CD4-positive, alpha-beta T cell treated with Interleukin-1 beta for 1 hour (primary cell): Measurements from ENCODE around the gene VANGL1.

Source experiments
- DNase-seq, 2 donors: peaks; one replicate each; pipeline ENCODE4 v3.0.0-alpha.2; 2020 to 2022

Gene VANGL1

DNA sequence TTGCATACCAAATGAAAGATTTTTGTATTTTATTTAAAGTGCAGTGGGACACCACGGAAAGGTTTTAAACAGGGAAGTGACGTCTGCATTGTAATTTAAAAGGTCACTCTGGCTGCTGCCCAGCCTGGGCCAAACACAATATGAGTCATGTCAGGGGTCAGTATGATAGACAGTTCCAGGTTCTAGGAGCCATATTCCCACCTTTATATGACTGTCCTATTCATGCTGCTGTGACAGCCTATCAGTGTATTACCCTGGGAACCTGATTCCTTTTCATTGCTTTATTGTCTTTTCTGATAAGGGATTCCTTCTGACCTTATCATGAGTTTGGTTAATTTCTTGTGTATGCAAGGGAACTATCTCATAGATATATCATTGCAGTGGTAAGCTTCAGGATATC, 5.3 kb downstream of the VANGL1 start:
- no peak for DNase-seq

DNA sequence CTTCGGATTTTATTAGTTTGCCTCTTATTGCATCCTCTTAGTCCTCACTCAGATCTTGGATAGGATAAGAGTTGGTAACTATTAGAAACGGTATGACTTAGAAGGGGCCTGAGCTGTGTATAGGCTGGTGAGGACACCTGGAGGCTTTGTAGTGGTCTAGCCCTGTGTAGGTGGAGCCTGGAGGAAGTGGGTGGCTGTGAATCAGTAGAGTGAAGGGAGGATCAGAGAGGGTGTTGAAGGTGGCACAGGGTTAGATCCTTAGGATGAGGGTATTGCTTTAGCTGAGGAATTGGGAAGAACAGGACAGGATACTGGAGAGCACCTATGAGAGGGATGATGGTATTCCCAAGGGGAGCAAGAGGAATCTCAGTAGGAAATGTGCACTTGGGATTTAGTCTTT, 5.7 kb downstream of the VANGL1 start:
- DNase-seq, result peak in 1 of 2 donors; percentile 11

DNA sequence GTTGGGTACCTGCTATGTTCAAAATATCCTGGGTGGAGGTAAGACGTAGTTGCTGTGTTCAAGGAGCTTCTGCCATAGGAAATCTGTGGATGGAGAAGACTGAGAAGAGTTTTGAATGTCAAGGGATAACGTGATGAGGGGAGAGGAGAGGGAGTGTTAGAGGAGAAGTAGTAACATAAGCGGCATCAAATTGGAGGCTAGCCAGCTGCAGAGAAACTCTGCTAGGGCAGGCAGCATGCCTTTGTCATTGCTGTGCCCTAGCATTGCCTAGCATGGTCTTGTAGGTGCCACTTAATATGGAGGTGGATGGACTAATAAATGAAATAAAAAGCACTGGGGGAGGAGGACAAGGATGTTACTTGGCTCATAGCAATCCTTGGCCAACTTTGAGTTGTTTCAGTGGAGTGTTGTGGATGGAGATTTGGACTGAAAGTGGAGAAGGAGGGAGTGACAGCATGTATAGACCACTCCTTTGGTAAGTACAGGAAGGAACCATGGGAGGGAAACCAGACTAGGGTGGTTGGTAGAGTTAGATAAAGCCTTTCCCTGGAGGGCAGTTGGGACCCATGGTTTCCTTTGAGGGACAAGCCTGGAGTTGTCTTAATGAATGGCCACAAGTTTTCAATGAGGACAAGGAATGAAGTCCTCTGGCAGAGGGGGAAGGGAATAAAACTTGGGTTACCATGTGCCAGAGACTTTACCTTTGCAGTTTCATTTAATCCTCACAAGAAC, 6.3 kb downstream of the VANGL1 start:
- DNase-seq, result no peak

DNA sequence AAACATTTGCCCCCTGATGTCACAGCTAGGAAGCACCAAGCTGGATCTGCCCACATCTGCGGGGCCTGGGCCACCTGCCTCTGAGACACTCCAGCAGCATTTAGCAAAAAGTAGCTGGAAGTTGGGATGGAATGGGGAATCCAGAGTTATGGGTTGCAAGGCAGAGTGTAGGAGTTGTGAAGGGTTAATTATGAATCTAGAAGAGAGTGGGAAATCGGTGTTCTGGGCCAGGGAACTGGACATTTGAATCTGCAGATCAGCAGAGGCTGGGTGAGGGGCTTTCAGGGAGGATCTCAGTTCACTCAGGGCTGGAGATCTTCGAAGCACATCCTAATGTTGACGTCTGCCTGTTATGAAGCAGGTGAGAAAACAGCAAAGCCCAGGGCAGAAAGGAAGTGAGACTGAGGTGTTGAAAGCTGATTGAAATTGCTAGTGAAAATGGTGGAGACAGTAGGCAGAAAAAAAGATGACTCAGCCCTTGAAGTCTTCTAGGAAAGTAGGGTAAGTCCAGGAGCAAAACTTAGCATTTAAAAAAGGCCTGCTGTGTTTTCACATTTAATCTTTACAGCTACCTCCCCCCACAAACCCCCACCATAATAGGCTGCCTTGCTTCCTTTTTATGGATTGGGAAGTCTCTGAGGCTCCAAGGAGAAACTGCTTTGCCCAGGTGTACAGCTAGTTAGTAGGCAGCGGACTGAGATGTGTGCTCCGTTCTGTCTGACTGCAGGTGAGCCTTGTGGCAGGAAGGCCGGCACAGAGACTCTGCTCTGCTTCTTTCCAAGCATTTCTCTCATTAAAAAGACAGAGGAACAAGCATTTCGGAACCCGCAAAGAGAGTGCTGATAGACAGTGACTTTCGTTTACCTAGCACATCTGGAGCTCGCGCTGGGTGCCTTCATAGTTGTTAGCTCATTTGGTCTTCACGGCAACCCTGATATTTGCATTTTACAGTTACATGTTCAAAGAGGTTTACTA, 7.2 kb downstream of the VANGL1 start:
- no peak for DNase-seq

DNA sequence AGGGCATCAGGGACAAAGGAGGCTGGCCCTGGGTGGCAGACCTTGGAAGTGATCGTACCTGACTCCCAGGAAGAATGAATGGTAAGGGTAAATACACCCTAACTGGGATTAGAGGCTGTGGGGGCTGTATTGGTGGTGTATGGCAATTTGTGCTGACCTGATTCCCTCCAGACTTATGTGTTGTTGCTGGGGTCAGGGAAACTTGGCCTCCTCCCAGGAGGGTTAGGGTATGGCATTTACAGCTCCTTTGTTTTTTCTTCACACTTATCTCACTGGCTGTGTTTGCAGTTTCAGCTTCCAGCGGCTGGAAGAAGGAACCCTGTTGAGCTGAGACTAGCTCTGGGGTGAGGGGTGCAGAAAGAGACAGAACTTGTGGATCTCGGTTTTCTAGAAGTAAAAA, 8.2 kb downstream of the VANGL1 start:
- no peak for DNase-seq

DNA sequence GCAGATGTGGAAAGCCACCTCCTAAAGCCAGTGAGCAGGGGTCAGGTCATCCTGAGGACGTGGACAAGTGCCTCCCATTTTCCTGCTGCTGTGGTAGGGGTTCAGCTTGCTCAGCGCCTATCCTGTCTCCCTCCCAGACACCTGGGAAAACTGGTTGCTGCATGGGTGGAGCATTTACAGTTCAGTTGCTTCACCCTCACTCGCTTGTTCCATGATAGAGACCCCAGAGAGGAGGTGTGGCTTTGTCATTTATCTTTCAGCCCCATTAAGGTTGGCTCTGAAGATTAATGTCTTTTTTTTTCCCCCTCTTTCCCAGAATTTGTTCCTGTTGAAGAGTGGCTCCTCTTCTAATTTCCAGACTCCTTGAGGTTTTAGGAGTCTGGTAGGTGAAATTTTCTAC, 9.2 kb downstream of the VANGL1 start:
- no peak for DNase-seq

DNA sequence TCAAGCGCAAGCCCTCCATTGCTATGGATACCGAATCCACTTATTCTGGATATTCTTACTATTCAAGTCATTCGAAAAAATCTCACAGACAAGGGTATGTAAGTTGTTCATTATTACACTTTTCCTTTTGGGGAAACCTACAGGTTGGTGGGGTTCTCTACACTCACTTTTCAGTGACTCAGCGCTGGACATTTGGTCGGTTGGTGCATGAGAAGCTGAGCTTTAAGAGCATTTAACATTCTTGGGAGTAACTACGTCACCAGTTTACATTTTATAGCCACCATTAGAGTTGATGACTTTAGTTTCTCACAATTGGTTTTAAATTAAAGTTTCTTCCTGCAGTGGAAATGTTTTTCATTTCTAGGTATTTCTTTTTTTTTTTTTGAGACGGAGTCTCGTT, 9.6 kb downstream of the VANGL1 start:
- DNase-seq, result no peak

DNA sequence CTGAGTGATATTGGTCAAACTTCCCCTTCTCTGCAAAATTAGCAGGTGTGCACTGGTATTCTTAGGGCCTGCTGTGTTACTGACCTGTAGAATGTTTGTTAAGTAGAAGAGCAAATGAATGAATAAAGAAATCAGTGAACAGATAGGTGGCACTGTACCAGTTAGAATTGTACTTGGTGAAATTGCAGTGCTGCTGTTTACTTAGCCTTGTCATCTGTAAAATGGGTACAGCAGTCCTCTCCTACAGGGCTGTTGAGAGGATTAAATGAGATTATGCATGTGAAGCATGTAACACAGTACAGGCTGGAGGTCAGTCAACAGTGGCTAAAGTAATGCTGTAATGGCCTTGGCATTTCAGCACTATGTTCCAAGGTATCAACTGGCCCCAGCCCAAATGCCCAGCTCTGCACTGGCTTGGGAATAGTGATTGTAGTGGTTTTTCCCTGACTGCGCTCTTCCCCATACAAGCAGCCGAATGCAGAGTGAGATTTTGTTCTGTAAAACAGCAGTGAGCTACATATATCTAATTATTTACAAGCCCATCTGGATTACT, 10.5 kb downstream of the VANGL1 start:
- DNase-seq, result no peak

DNA sequence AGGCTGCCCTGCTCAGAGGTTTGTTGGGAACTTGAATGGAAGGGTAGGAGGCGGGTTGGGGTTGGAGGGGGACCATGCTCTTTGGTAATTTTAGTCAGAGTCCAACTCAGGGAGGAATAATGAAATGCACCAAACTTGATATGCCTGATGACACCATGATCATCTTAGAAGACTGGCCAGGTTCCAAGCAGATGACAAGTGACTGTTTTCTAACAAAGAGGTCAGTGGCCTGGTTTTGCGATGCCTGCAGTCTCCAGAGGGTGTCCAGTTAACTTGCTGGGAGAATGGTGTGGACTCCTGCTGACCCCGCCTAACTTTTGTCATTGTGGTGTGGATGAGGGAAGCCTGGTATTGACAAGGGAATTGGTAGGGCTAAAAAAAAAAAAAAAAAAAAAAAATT, 12.4 kb downstream of the VANGL1 start:
- no peak for DNase-seq

DNA sequence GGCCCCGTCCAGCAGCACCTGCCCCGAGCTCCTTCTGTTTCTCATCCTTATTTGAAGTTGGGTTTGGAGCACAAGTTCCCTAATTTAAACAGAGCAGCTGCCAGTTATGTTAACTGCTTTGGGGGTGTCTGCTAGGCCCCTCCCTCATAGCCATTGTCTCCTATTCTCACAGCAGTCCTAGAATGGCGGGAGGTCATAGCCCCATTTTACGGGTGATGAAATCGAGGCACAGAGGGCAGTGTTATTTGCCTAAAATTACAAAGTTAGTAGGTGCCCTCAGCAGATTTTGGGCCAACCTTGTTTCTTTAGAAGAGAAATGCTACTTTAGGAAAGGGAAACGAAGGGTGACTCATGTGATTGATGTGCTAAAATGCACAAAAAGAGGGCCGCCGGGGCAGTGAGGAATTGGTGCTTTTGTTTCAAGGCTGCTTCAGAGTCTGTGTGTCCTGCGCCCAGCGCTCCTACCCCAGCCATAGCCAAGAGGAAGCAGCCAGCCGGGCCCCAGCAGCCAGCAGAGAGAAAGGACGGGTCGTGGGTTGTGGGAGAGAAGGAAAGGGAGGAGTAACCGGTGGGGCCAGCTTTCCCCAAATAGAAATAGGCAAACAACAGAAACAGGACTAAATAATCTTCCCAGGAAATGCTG, 13.0 kb downstream of the VANGL1 start:
- no peak for DNase-seq

DNA sequence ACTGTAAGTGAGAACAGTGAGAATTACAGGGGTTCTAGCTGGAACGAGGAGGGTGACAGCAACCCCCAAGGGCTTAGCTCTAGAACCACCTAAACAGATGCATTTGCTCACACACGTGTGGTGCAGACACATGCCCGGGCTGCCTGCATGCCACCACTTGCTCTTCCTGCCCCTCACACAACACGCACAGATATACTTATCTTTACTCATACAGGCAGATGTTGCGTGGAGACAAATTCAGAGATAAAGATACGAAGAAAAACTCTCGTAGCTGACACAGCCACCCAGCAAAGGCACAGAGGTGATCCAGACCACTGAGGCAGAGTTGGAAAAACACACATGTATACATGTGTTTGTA, 13.5 kb downstream of the VANGL1 start:
- no peak for DNase-seq

DNA sequence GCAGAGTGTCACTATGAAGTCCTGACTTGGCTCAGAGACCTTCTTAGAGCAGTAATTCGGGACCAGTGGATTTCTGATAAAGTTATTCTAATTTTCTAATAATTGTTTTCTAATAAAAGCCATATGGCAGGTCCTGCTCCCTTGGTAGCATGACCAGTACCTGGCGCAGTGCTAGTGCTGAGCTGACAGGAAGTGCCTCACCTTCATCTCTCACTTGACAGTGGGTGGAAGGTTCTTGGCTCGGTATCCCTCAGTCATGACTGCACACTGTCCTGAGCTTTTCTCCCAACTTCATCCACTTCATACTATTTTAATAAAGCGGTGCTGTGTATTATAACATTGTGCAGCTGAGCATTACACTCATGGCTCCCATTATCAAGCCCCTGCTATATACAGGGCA, 14.1 kb downstream of the VANGL1 start:
- DNase-seq, result no peak

DNA sequence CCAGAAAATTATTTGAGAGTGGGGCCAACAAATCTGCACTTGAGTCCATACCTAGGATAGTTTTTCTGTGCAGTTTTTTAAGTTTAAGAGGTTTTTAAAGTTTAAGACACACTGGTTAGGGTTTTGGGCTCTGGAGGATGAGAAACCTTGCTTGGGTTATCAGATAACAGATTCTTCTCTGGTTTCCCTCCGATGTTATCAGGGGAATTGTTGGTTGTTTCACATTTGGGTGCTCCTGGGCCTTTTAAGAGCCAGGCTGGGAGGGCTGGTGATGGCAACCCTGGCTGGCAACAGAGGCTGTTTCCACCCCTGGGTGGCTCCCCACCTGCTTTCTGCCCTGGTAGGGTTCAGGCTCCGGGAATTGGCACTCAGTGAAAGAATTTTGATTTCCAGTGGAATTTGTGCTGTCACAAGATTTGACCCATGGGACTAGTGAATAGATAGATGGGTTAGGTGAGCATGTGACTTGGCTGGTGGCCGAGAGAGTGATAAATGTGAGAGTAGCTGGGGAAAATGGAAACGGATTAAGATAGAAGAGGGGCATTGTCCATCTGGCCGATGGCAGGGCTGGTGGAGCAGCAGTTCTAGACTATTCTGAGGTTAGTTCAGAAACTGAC, 14.8 kb downstream of the VANGL1 start:
- no peak for DNase-seq

DNA sequence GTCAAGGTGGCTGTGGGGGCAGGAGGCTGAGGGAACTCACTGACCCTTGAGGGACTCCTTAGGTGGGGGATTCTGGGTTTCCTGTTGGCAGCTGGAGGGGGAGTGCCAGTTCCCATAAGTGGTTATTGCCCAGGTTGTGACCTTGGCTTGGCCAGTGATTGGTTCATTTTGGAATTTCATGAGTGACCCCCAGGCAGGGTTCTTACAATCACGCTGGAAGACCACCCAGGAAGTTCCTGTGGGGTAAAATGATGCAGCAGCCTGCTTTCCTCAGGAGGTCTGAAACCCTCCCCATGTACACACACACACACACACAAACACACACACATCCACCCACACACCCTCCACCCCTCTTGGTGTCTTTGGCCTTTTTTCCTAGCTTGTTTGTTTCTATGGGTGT, 16.9 kb downstream of the VANGL1 start:
- no peak for DNase-seq

DNA sequence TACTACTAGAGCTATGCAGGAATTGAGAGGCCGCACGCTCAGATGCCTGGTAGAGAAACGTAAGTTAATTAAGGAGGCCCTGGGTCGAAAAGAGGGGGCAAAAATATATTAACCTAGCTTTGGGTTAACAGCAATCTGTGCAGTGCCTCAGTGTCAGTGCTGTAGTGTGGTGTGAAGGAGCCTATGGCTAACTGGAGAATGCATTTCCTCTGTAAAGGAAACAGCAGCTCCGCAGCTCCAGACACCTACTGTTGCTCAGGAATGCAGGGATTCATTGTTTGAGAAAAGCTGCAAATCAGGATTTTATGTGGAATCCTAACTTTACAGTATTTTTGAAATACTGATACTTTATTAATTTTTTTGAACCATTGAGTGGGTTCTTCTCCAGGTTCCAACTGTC, 18.4 kb downstream of the VANGL1 start:
- DNase-seq, result no peak

DNA sequence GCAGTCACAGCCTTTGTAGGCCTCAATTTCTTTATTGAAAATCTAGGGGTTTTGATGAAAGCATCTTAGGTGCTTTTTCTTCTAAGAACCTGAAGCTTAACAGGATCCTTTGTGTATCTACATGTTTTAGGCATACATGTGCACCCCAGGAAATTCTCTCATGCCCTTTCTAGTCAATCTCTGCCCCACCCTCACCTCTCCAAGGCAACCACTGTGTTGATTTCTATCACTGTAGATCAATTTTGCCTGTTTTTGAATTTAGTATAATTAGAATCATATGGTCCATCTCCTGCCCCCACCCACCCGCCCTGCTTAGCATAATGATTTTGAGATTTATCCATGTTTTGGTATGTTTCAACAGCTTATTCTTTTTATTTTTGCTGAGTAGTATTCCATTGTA, 19.4 kb downstream of the VANGL1 start:
- no peak for DNase-seq

DNA sequence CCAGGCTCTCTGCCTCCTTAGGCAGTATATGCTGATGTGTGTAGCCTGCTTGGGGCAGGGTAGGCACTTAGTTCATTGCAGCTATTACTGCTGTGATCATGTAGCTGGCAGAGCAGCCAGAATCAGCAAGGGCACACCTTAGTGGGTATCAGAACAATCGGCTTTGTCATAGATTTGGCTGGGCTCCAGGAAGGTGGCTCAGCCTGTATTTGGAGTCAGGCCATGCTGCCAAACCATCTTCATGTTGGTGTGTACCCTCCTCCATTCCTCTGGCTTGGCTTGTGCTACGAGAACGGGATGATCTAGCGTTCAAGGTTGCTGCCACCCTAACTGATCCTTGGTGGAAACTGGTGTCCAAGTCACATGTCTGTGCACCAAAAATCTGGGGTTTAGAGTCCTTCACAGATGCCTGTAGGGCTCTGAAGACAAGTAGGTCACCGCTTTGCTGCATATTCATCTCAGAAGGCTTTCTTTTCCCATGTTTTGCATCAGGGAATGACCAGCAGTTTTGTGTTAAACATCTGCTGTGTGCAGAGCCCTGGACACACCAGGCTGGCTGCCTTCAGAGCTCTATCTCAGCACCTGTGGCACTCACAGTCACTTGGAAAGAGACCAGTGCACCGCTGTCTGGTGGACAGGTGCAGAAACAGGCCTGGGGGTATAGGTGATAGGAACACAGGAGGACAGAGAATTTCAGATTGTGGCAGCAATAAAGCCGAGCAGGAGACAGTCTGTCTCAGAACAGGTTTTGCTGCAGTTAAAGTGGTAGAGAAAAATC, 23.7 kb downstream of the VANGL1 start:
- no peak for DNase-seq

DNA sequence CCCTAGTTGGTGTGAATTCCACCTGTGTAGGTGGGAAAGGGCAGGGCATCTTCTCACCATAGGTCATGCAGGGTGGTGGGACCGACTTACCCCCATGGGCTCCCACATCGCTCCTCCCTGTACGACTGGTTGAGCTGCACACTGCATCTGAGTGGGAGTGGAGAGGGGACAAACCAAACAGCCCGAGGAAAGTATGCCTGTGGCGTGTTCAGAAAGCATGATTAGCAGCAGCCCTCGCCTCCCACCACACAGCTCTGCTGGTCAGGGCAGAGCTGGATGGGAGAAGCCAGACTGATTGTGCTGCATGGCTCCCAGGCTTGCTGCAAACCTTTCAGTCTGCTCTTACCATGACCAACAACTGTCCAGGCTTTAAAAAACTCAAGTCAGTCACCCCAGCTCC, 24.4 kb downstream of the VANGL1 start:
- no peak for DNase-seq

DNA sequence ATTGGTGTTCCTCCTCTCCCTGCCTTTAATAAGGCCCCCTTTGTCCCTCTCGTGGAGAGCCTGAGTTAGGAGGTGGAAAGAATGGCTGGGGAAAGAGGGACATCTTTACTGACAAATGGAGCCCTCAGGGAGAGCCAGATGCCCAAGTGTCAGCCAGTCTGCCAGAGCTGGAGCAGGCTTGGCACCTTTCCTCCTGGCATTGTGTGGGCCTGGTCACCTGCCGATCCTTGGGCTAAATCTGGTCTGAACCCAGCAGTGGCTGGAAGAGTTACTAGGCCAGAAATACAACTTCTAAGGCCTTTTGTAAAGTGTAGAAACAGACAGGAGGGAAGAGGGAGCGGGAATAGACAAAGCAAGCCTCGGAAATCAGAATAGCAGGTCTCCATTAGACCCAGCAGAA, 24.9 kb downstream of the VANGL1 start:
- DNase-seq, result no peak

DNA sequence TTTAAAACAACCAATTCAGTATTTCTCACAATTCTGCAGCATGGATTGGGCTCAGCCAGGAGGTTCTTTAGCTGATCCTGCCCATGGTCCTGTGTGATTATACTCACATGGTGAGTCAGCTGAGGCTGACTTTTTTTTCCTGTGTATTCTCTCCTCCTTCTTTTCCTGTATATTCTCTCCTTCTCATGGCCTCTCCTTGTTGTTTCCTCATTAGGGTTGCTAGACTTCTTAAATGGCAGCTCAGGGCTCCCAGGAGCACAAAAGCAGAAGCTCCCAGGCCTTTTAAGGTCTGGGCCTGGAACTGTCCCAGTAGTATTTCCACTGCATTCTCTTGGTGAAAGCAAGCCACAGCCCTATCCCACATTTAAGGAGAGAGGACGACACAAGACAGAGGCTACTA, 26.8 kb downstream of the VANGL1 start:
- no peak for DNase-seq

DNA sequence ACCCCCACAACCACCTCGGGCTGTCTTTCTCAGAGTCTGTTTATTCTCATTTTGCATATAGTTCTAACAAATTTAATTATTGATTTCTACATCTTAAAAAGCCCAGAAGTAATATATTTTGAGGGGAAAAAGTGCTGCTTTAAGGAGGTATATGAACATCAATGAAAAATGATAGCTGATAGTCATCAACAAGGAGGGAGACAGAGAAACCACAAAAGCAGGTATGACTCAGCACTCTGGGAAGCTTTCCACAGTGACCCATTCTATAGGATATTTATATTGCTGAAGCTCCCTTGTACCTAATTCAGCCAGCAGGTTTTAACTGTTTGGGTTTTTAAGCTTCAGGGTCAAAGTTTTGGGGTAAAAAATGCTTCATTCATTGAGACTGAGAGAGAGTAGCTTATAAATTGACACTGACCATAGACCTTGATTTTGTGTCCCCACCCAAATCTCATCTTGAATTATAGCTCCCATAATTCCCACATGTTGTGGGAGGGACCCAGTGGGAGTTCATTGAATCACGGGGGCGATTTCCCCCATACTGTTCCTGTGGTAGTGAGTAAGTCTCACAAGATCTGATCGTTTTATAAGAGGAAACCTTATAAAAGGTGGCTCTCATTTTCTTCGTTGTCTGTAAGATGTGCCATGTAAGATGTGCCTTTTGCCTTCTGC, 27.4 kb downstream of the VANGL1 start:
- DNase-seq, result no peak

DNA sequence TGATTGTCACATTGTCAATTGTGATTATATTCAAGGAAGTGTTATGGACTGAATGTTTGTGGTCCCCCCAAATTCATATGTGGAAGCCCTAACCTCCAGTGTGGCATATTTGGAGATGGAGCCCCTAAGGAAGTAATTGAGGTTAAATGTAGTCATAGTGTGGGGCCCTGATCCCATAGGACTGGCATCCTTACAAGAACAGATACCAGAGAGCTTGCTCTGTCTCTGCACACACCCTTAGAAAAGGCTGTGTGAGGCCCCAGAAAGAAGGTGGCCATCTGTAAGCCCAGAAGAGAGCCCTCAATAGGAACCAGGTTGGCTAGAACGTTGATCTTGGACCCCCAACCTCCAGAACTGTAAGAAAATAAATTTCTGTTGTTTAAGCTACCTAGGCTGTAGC, 28.1 kb downstream of the VANGL1 start:
- DNase-seq, result no peak
